DOHH2 (cell line): ENCODE data around the gene LONP2.

Source experiments
- EZH2phosphoT487 ChIP-seq: fragments of 200-600 bp; sonication (generic); IDR thresholded peaks from 2 replicates; pipeline ENCODE4 v1.6.1; 2017; ENCODE audit warnings: borderline replicate concordance, mild to moderate bottlenecking, antibody characterized with exemption, low read length, moderate library complexity, mixed read lengths
- TF ChIP-seq, protein P1 (sequence below): fragments of 200-600 bp; sonication (generic); IDR thresholded peaks from one replicate; pipeline ENCODE4 v1.5.1; 2014; ENCODE audit warnings: antibody characterized with exemption, mild to moderate bottlenecking, low read depth, low read length; ENCODE audit not compliant: poor library complexity, severe bottlenecking

DNA sequence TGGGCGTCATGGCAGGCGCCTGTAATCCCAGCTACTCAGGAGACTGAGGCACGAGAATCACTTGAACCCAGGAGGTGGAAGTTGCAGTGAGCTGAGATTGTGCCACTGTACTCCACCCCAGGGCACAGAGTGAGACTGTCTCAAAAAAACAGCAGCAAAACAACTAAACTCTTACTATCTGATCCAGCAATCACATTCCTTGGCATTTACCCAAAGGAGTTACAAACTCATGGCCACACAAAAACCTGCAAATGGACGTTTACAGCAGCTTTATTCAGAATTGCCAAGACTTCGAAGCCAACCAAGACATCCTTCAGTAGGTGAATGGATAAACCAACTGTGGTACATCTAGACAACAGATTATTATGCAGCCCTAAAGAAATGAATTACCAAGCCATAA, 137.1 kb downstream of the LONP2 start:
- TF ChIP-seq, protein P1, sequence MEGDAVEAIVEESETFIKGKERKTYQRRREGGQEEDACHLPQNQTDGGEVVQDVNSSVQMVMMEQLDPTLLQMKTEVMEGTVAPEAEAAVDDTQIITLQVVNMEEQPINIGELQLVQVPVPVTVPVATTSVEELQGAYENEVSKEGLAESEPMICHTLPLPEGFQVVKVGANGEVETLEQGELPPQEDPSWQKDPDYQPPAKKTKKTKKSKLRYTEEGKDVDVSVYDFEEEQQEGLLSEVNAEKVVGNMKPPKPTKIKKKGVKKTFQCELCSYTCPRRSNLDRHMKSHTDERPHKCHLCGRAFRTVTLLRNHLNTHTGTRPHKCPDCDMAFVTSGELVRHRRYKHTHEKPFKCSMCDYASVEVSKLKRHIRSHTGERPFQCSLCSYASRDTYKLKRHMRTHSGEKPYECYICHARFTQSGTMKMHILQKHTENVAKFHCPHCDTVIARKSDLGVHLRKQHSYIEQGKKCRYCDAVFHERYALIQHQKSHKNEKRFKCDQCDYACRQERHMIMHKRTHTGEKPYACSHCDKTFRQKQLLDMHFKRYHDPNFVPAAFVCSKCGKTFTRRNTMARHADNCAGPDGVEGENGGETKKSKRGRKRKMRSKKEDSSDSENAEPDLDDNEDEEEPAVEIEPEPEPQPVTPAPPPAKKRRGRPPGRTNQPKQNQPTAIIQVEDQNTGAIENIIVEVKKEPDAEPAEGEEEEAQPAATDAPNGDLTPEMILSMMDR, result no peak
- no peak for TF ChIP-seq EZH2phosphoT487
